OCI-LY3 (cell line): Measurements from ENCODE around the gene GOLPH3L.

Experiments used
- H2AFZ ChIP-seq: fragments of 200-600, 300-600 bp; shearing (Covaris generic); 2 replicates; pipeline ENCODE4 v1.6.0; 2014; ENCODE audit warnings: antibody characterized with exemption, low read depth, low read length
- H3K27ac ChIP-seq: fragments of 200-600, 300-600 bp; sonication (generic); 2 replicates; pipeline ENCODE4 v1.5.1; 2014; ENCODE audit warnings: mild to moderate bottlenecking, low read length, moderate library complexity, mixed read lengths
- H3K27me3 ChIP-seq: fragments of 200-600, 300-600 bp; sonication (generic); 2 replicates; pipeline ENCODE4 v1.6.1; 2014; ENCODE audit warnings: low read depth, low read length, mixed read lengths
- H3K36me3 ChIP-seq: fragments of 200-600, 300-600 bp; sonication (generic); replicated peaks from 2 replicates; pipeline ENCODE3; 2014; ENCODE audit warnings: low read depth, low read length, mixed read lengths
- H3K4me1 ChIP-seq: fragments of 300-600, 200-600 bp; sonication (generic); 2 replicates; pipeline ENCODE4 v1.6.1; 2014; ENCODE audit warnings: low read length, mixed read lengths
- H3K4me2 ChIP-seq: fragments of 200-600, 300-600 bp; sonication (generic); 2 replicates; pipeline ENCODE4 v1.6.1; 2014; ENCODE audit warnings: low read length, mixed read lengths
- H3K4me3 ChIP-seq: fragments of 300-600, 200-600 bp; sonication (generic); 2 replicates; pipeline ENCODE4 v1.5.1; 2014; ENCODE audit warnings: antibody characterized with exemption, mild to moderate bottlenecking, low read length, moderate library complexity
- H3K79me2 ChIP-seq: fragments of 300-600, 200-600 bp; shearing (Covaris generic); 2 replicates; pipeline ENCODE4 v1.6.1; 2014; ENCODE audit warnings: mild to moderate bottlenecking, low read length, mixed read lengths
- H3K9ac ChIP-seq: fragments of 300-600, 200-600 bp; shearing (Covaris generic); 2 replicates; pipeline ENCODE4 v1.6.0; 2014; ENCODE audit warnings: mild to moderate bottlenecking, low read length, moderate library complexity
- H3K9me3 ChIP-seq: fragments of 200-600, 300-600 bp; shearing (Covaris generic); 2 replicates; pipeline ENCODE4 v1.6.1; 2014; ENCODE audit warnings: low read length, mixed read lengths; ENCODE audit not compliant: insufficient read depth
- H4K20me1 ChIP-seq: fragments of 200-600, 300-600 bp; sonication (generic); 2 replicates; pipeline ENCODE4 v1.6.1; 2016; ENCODE audit warnings: low read length, mixed read lengths; ENCODE audit not compliant: insufficient read depth
- CTCF ChIP-seq: fragments of 200-600, 300-600 bp; sonication (generic); IDR thresholded peaks from 2 replicates; pipeline ENCODE4 v1.5.1; 2014; ENCODE audit warnings: antibody characterized with exemption, low read length, low read depth
- EZH2phosphoT487 ChIP-seq: fragments of 200-600 bp; shearing (Covaris generic); IDR thresholded peaks from 2 replicates; pipeline ENCODE4 v1.6.1; 2018; ENCODE audit warnings: antibody characterized with exemption, mixed run types, low read depth

The GOLPH3L gene

GRCh38 chr1:150683914-150684313, 13.0 kb downstream of the GOLPH3L start:
- H4K20me1 ChIP-seq: no peaks in the 10 kb centered on the region
- H3K9me3 ChIP-seq: no peaks in the 10 kb centered on the region
- peaks cover 9% of the 10 kb centered on the region for H3K36me3 ChIP-seq
- H2AFZ ChIP-seq: no peak overlapping the region
- H3K4me2 ChIP-seq: no peak overlapping the region
- no peak overlapping the region for H3K4me3 ChIP-seq
- no peaks in the 10 kb centered on the region for H3K79me2 ChIP-seq
- H3K27ac ChIP-seq: no peak overlapping the region
- no peak for TF ChIP-seq EZH2phosphoT487
- TF ChIP-seq CTCF: no peak
- no peaks in the 10 kb centered on the region for H3K27me3 ChIP-seq
- no peaks in the 10 kb centered on the region for H3K4me1 ChIP-seq
- no peak overlapping the region for H3K9ac ChIP-seq

- H2AFZ ChIP-seq: no peak overlapping the region
- H3K4me1 ChIP-seq: no peaks in the 10 kb centered on the region
- no peaks in the 10 kb centered on the region for H3K9me3 ChIP-seq
- no peak overlapping the region for H3K4me2 ChIP-seq
- H3K27ac ChIP-seq: no peak overlapping the region
- H3K36me3 ChIP-seq: peaks cover 6% of the 10 kb centered on the region
- H3K4me3 ChIP-seq: no peak overlapping the region
- no peaks in the 10 kb centered on the region for H3K79me2 ChIP-seq
- no peaks in the 10 kb centered on the region for H3K27me3 ChIP-seq
- no peak overlapping the region for H3K9ac ChIP-seq
- TF ChIP-seq CTCF (no peak), EZH2phosphoT487 (no peak)
- no peaks in the 10 kb centered on the region for H4K20me1 ChIP-seq
These were observed 18.0 kb downstream of the GOLPH3L start for GRCh38 chr1:150678988-150679387.

GRCh38 chr1:150674881-150675280, 22.1 kb downstream of the GOLPH3L start:
- Histone ChIP-seq H2AFZ (no peak overlapping the region), H3K27ac (no peak overlapping the region), H3K36me3 (peaks cover 6% of the 10 kb centered on the region), H3K4me1 (no peaks in the 10 kb centered on the region), H3K27me3 (no peaks in the 10 kb centered on the region), H3K4me2 (no peak overlapping the region), H3K9ac (no peak overlapping the region), H3K9me3 (no peaks in the 10 kb centered on the region), H3K4me3 (no peak overlapping the region), H3K79me2 (no peaks in the 10 kb centered on the region), H4K20me1 (no peaks in the 10 kb centered on the region)
- TF ChIP-seq CTCF (no peak), EZH2phosphoT487 (no peak)

GRCh38 chr1:150663321-150663720, 33.6 kb downstream of the GOLPH3L start:
- no peak overlapping the region for H2AFZ ChIP-seq
- no peaks in the 10 kb centered on the region for H3K9me3 ChIP-seq
- H3K27ac ChIP-seq: no peak overlapping the region
- H3K36me3 ChIP-seq: peaks cover 14% of the 10 kb centered on the region
- no peaks in the 10 kb centered on the region for H4K20me1 ChIP-seq
- H3K4me3 ChIP-seq: no peak overlapping the region
- TF ChIP-seq EZH2phosphoT487: no peak
- H3K9ac ChIP-seq: no peak overlapping the region
- H3K79me2 ChIP-seq: no peaks in the 10 kb centered on the region
- H3K27me3 ChIP-seq: no peaks in the 10 kb centered on the region
- no peak overlapping the region for H3K4me2 ChIP-seq
- no peaks in the 10 kb centered on the region; the same call in 1 of the 2 replicates for H3K4me1 ChIP-seq

- Histone ChIP-seq H3K79me2 (no peaks in the 10 kb centered on the region), H3K36me3 (peaks cover 14% of the 10 kb centered on the region), H4K20me1 (no peaks in the 10 kb centered on the region), H3K27me3 (no peaks in the 10 kb centered on the region), H3K4me1 (no peaks in the 10 kb centered on the region; the same call in 1 of the 2 replicates), H3K4me3 (no peak overlapping the region), H2AFZ (no peak overlapping the region), H3K4me2 (no peak overlapping the region), H3K9me3 (no peaks in the 10 kb centered on the region), H3K27ac (no peak overlapping the region), H3K9ac (no peak overlapping the region)
- TF ChIP-seq CTCF (no peak), EZH2phosphoT487 (no peak)
These were observed 34.1 kb downstream of the GOLPH3L start for GRCh38 chr1:150662811-150663210.
